MCF 10A (cell line): ENCODE data around the gene PKD2L1. TPM values are rescaled to one million over a fixed set of nuclear protein-coding genes. Genes with fewer than 3 reads are reported as not detected.
A peak's percentile ranks its signal among the peaks of the same experiment; 100 is the strongest.

ENCODE experiments used
- BruUV-seq: library from RNA; stranded (reverse); fragments of 400-500 nt; replicated peaks from 2 replicates; lab custom pipeline; 2021; lab: Mats Ljungman, UMichigan
- CTCF ChIA-PET: fragments of 300-600 bp; sonication (Branson Sonifier 250); formaldehyde crosslinking; extraction: SDS; loops from one replicate; lab custom pipeline; 2021; ENCODE audit warnings: antibody characterized with exemption, inconsistent platforms; lab: Yijun Ruan, JAX
- POLR2A ChIA-PET: fragments of 300-600, 350-650 bp; sonication (Branson Sonifier 250); formaldehyde crosslinking; extraction: SDS; loops from one replicate; lab custom pipeline; 2020; ENCODE audit warnings: antibody characterized with exemption, inconsistent platforms; lab: Yijun Ruan, JAX
- DNase-seq: peaks from one replicate; pipeline ENCODE4 v3.0.0-alpha.2; 2018; ENCODE audit not compliant: unreplicated experiment
- H3K27ac Mint-ChIP-seq: one replicate; pipeline ENCODE4 v1.8.0; 2022; ENCODE audit warnings: mild to moderate bottlenecking, low read depth, mixed read lengths; ENCODE audit not compliant: unreplicated experiment
- H3K27me3 Mint-ChIP-seq: one replicate; pipeline ENCODE4 v1.8.0; 2022; ENCODE audit warnings: mixed read lengths; ENCODE audit not compliant: insufficient read depth, unreplicated experiment
- H3K36me3 Mint-ChIP-seq: one replicate; pipeline ENCODE4 v1.8.0; 2022; ENCODE audit warnings: mild to moderate bottlenecking, moderate library complexity, mixed read lengths; ENCODE audit not compliant: insufficient read depth, unreplicated experiment
- H3K4me1 Mint-ChIP-seq: one replicate; pipeline ENCODE4 v1.8.0; 2022; ENCODE audit warnings: mixed read lengths; ENCODE audit not compliant: insufficient read depth, unreplicated experiment
- H3K4me3 Mint-ChIP-seq: one replicate; pipeline ENCODE4 v1.8.0; 2022; ENCODE audit warnings: mild to moderate bottlenecking, moderate library complexity, mixed read lengths; ENCODE audit not compliant: unreplicated experiment
- H3K9me3 Mint-ChIP-seq: one replicate; pipeline ENCODE4 v1.8.0; 2022; ENCODE audit warnings: mixed read lengths; ENCODE audit not compliant: unreplicated experiment
- intact Hi-C: fragments of 100-400 bp; cut with micrococcal nuclease; formaldehyde crosslinking; loops from 2 replicates; pipeline ENCODE4 v1.14.1; 2022
- total RNA-seq: library from RNA; stranded (reverse); gene quantifications from 2 replicates; pipeline ENCODE4 v1.2.3, GENCODE V29; 2022
- TF ChIP-seq, protein P1 (sequence below): fragments of 200-600 bp; IDR thresholded peaks from one replicate; pipeline ENCODE4 v1.8.0; 2022; ENCODE audit warnings: antibody characterized with exemption, mild to moderate bottlenecking; ENCODE audit not compliant: unreplicated experiment

Gene PKD2L1
- total RNA-seq, 1 experiment from 2014 or later: not detected

DNA sequence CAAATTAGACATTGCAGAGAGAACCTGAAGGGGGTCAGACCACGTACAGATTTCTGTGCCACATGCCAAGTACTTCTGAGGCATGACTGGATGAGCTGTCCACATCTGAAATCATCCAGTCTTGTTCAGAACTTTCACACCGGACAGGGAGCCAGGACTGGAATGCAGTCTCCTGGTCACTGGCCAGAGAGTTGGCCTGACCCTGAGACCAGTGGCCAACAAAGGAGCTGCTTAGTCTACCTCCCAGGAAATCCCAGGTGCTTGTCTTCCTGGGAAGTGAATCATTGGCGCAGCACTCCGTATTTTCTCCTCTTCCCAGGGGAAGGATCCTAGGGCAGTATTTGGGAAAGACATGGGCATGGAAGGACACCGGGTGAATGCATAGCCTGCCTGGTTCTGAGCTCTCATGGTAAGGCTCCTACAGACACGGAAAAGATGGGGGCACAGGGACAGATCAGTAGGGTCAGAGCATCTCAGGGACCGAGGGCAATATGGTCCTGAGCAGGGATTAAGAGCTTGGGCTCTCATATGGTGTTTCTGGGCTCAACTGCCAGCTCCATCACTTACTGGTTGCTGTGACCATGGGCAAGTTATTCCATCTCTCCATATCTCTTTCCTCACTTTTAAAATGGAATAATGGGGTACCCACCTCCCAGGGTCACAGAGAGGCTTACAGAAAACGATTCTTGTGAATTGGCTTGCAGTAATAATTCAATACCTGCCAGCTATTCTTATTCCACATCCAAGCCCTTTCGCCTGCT is 15.7 kb upstream of the PKD2L1 start:
- H3K27me3 Mint-ChIP-seq: no peaks in the 10 kb centered on the region
- peak overlapping the region; percentile 97 for H3K4me3 Mint-ChIP-seq
- peak overlapping the region; percentile 43 for H3K27ac Mint-ChIP-seq
- peaks cover 46% of the 10 kb centered on the region for H3K4me1 Mint-ChIP-seq
- no peaks in the 10 kb centered on the region for H3K9me3 Mint-ChIP-seq
- peaks cover 15% of the 10 kb centered on the region for H3K36me3 Mint-ChIP-seq
- peak; percentile 44 for DNase-seq
- BruUV-seq: TSS peak; percentile 72
- intact Hi-C loops: loop anchor here (2.0 kb wide), 1 partner anchor 25 kb away; no protein-coding TSS in a partner anchor
- ChIA-PET POLR2A (interaction anchor here (0.8 to 16.6 kb wide), 10 partner anchors 11 to 136 kb away, joined by 3 to 493 read pairs (median 8); partner anchors contain the start of gene BLOC1S2), CTCF (interaction anchor here (0.6 to 19.8 kb wide), 10 partner anchors 24 to 705 kb away, joined by 3 to 372 read pairs (median 4); no protein-coding TSS in a partner anchor)
- TF ChIP-seq, protein P1, sequence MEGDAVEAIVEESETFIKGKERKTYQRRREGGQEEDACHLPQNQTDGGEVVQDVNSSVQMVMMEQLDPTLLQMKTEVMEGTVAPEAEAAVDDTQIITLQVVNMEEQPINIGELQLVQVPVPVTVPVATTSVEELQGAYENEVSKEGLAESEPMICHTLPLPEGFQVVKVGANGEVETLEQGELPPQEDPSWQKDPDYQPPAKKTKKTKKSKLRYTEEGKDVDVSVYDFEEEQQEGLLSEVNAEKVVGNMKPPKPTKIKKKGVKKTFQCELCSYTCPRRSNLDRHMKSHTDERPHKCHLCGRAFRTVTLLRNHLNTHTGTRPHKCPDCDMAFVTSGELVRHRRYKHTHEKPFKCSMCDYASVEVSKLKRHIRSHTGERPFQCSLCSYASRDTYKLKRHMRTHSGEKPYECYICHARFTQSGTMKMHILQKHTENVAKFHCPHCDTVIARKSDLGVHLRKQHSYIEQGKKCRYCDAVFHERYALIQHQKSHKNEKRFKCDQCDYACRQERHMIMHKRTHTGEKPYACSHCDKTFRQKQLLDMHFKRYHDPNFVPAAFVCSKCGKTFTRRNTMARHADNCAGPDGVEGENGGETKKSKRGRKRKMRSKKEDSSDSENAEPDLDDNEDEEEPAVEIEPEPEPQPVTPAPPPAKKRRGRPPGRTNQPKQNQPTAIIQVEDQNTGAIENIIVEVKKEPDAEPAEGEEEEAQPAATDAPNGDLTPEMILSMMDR: no peak

DNA sequence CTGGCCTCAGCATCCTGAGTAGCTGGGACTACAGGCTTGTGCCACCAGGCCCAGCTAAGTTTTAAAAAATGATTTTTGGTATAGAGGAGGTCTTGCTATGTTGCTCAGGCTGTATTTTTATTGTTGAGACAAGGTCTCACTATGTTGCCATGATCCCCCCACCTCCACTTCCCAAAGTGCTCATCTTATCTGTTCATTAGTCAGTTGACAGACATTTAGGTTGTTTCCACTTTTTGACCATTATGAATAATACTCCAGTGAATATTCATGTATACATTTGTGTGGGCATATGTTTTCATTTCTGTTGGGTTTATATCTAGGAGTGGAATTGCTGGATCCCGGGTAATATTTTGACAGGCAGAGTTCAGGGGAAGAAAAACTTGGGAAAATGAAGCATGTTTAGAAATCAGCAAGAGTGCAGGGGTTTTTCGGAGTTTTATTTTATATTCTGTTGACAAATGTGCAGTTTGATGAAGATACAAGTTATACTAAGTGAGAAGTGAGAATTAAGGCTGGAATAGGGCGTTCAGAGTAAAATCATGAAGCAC is 14.3 kb upstream of the PKD2L1 start:
- Mint-ChIP-seq H3K4me3 (no peak overlapping the region), H3K27ac (no peak overlapping the region), H3K36me3 (peaks cover 7% of the 10 kb centered on the region), H3K27me3 (no peaks in the 10 kb centered on the region), H3K9me3 (no peaks in the 10 kb centered on the region), H3K4me1 (peaks cover 32% of the 10 kb centered on the region)
- DNase-seq: no peak
- ChIA-PET CTCF (interaction anchor here (0.5 to 19.8 kb wide), 16 partner anchors 8 to 550 kb away, joined by 3 to 372 read pairs (median 3); no protein-coding TSS in a partner anchor), POLR2A (interaction anchor here (4.3 to 16.6 kb wide), 3 partner anchors 21 to 87 kb away, joined by 33 to 493 read pairs (median 261); no protein-coding TSS in a partner anchor)
- intact Hi-C loops: no loop called here
- BruUV-seq: no TSS peak
- TF ChIP-seq, protein P1: no peak

DNA sequence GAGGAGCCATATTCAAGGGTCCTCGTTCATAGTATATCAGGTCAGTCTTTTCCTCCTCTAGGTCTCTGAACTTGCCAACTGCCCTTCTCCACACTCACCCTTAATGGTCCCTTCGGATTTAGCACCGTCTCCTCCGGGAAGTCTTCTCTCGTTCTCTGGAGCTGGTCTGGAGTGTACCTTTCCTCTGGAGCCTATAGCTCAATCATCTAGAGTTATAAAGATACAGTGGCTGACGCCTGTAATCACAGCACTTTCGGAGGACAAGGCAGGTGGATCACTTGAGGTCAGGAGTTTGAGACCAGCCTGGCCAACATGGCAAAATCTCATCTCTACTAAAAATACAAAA is 12.6 kb upstream of the PKD2L1 start:
- Mint-ChIP-seq H3K36me3 (peaks cover 6% of the 10 kb centered on the region), H3K9me3 (no peaks in the 10 kb centered on the region), H3K27me3 (no peaks in the 10 kb centered on the region), H3K4me1 (peaks cover 15% of the 10 kb centered on the region), H3K4me3 (no peak overlapping the region), H3K27ac (no peak overlapping the region)
- CTCF ChIA-PET: interaction anchor here (0.6 to 19.8 kb wide), 28 partner anchors 8 to 535 kb away, joined by 3 to 372 read pairs (median 4); no protein-coding TSS in a partner anchor
- TF ChIP-seq, protein P1: no peak
- no peak for DNase-seq
- intact Hi-C loops: loop anchor here (1.0 kb wide), 4 partner anchors 32 to 166 kb away; no protein-coding TSS in a partner anchor
- POLR2A ChIA-PET: interaction anchor here (0.7 to 16.6 kb wide), 3 partner anchors 23 to 90 kb away, joined by 3 to 493 read pairs (median 261); no protein-coding TSS in a partner anchor
- BruUV-seq: no TSS peak
